Neutrophil (primary cell): ENCODE data around the gene NUDT16L1.

Experiments
- H3K27ac ChIP-seq: fragments of 200-600 bp; sonication (generic); 2 replicates; pipeline ENCODE4 v1.5.1; 2016; ENCODE audit warnings: mild to moderate bottlenecking, moderate library complexity
- H3K27me3 ChIP-seq: fragments of 200-600 bp; sonication (generic); 2 replicates; pipeline ENCODE4 v1.6.0; 2016; ENCODE audit warnings: mild to moderate bottlenecking
- H3K36me3 ChIP-seq: fragments of 200-600 bp; sonication (generic); 2 replicates; pipeline ENCODE4 v1.5.1; 2017
- H3K4me1 ChIP-seq, 2 experiments: fragments of 200-600 bp in 1 of 2; sonication (generic) in 1 of 2; 1 replicate in 1 of 2; 2 replicates in 1 of 2; pipeline versions ENCODE4 v1.5.1 to v1.6.1; 2013 to 2016; ENCODE audit warnings: low read depth in 1 of 2, low read length in 1 of 2, mild to moderate bottlenecking in 1 of 2, moderate library complexity in 1 of 2; ENCODE audit not compliant: control insufficient read depth in 1 of 2, insufficient read depth in 1 of 2
- H3K4me3 ChIP-seq, 2 experiments: fragments of 200-600 bp in 1 of 2; sonication (generic) in 1 of 2; 1 replicate in 1 of 2; 2 replicates in 1 of 2; pipeline ENCODE4 v1.5.1; 2013 to 2016; ENCODE audit warnings: low read depth in 1 of 2, low read length in 1 of 2, mild to moderate bottlenecking in 1 of 2, moderate library complexity in 1 of 2
- H3K9me3 ChIP-seq: fragments of 200-600 bp; sonication (generic); 2 replicates; pipeline ENCODE4 v1.5.1; 2016
- TF ChIP-seq, protein P1 (sequence below): fragments of 200-600 bp; sonication (generic); IDR thresholded peaks from 2 replicates; pipeline ENCODE4 v1.5.1; 2016; ENCODE audit warnings: antibody characterized with exemption

Gene NUDT16L1

DNA sequence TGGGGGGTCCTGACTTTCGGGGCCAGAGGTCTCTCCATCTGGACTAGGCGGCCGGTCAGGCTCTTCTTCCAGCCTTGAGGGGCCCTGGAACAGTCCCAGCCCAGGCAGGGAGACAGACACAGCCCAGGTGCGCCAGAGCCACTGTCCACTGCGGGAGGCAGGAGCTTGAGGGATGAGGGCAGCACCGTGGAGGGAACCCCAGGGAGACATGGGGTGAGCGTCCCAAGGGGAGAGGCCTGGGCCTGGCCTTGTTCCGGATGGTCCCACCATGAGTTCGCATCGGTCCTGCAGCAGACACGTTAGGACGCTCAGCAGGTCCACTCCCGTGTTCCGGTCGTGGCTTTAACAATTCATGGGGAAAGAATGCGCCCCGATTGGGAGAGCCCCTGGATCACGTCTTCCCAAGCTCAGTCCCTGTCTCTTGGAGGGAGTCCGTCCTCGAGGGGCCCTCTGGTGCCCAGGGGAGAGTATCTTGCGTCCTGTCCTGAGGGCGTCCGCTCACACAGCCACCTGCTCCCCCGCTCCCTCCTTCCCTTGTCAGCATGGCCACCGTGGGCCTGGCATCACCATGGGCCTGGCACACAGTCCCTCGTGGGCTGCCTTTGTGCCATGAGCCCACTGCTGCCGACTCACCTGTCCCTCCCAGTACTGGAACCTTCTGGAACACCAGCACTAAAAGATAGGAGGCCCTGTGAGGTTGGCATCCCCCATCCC lies 6.7 kb upstream of the NUDT16L1 start:
- TF ChIP-seq, protein P1, sequence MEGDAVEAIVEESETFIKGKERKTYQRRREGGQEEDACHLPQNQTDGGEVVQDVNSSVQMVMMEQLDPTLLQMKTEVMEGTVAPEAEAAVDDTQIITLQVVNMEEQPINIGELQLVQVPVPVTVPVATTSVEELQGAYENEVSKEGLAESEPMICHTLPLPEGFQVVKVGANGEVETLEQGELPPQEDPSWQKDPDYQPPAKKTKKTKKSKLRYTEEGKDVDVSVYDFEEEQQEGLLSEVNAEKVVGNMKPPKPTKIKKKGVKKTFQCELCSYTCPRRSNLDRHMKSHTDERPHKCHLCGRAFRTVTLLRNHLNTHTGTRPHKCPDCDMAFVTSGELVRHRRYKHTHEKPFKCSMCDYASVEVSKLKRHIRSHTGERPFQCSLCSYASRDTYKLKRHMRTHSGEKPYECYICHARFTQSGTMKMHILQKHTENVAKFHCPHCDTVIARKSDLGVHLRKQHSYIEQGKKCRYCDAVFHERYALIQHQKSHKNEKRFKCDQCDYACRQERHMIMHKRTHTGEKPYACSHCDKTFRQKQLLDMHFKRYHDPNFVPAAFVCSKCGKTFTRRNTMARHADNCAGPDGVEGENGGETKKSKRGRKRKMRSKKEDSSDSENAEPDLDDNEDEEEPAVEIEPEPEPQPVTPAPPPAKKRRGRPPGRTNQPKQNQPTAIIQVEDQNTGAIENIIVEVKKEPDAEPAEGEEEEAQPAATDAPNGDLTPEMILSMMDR, result no peak
- H3K36me3 ChIP-seq, result peaks cover 92% of the 10 kb centered on the region
- no peak overlapping the region for H3K4me3 ChIP-seq
- no peaks in the 10 kb centered on the region for H3K9me3 ChIP-seq
- H3K27ac ChIP-seq, result no peak overlapping the region
- no peaks in the 10 kb centered on the region for H3K27me3 ChIP-seq
- H3K4me1 ChIP-seq, result peaks cover 15 to 19% of the 10 kb centered on the region in 2 experiments

DNA sequence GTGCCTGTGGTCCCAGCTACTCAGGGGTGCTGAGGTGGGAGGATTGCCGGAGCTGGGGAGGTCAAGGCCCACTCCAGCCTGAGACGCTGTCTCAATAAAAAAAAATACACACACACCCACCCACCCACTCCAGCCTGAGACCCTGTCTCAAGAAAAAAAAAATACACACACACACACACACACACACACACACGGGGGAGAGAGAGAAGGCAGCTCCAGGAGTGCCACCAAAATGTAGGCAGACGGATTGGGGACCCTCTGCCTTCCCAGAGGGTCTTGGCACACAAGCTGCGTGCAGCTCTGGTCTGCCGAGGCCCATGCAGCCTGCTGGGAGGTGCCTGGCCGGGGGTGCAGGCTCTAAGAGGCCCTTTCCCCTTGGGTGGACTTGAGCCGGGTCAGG lies 5.9 kb upstream of the NUDT16L1 start:
- H3K36me3 ChIP-seq, result peaks cover 85% of the 10 kb centered on the region

GRCh38 chr16:4687946-4688673 lies 5.3 kb upstream of the NUDT16L1 start:
- Histone ChIP-seq H3K4me1 (peaks cover 29 to 34% of the 10 kb centered on the region in 2 experiments), H3K36me3 (peaks cover 78% of the 10 kb centered on the region), H3K27ac (no peak overlapping the region), H3K27me3 (no peaks in the 10 kb centered on the region), H3K4me3 (no peak overlapping the region), H3K9me3 (no peaks in the 10 kb centered on the region)
- TF ChIP-seq, protein P1, result no peak

More for the DNA sequence above, 5.9 kb upstream of the NUDT16L1 start:
- no peaks in the 10 kb centered on the region for H3K27me3 ChIP-seq
- H3K27ac ChIP-seq, result no peak overlapping the region
- TF ChIP-seq, protein P1, result no peak
- H3K4me1 ChIP-seq, result peaks cover 22 to 27% of the 10 kb centered on the region in 2 experiments
- no peak overlapping the region for H3K4me3 ChIP-seq
- no peaks in the 10 kb centered on the region for H3K9me3 ChIP-seq

GRCh38 chr16:4688674-4689045 lies 4.7 kb upstream of the NUDT16L1 start:
- no peak overlapping the region for H3K4me3 ChIP-seq
- H3K4me1 ChIP-seq, result peaks cover 31 to 36% of the 10 kb centered on the region in 2 experiments
- H3K27ac ChIP-seq, result no peak overlapping the region
- peaks cover 72% of the 10 kb centered on the region for H3K36me3 ChIP-seq
- TF ChIP-seq, protein P1, result no peak
- H3K9me3 ChIP-seq, result no peaks in the 10 kb centered on the region
- no peaks in the 10 kb centered on the region for H3K27me3 ChIP-seq

DNA sequence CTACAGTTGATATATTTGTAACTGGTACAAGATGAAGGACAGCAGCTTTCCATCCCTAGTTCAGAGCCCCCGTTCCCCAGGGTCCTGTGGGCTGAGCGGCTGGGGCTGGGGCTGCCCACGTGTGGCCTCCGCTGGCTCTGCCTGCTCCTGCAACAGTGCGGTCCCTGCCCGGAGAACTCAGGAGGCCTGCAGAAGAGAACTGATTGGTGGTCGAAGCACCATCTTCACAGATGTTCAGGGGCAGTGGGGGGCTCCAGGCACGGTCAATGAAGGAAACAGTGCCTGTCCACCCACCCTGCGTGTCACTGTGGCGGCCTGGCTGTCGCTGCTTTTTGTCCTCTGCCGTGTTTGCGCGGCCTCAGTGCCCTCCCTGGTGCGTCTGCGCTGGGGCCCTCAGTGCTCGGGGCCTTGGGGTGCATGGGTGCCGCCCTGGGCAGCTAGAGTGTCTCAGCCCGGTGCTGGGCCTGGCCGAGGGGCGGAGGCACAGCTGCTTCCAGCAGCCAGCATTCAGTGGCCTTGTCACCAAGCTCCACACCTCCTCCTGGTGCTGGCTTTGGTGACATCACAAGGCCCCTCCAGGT lies 4.2 kb upstream of the NUDT16L1 start:
- Histone ChIP-seq H3K4me1 (peaks cover 31 to 38% of the 10 kb centered on the region in 2 experiments), H3K4me3 (no peak overlapping the region), H3K27ac (no peak overlapping the region), H3K27me3 (no peaks in the 10 kb centered on the region), H3K9me3 (no peaks in the 10 kb centered on the region), H3K36me3 (peaks cover 67% of the 10 kb centered on the region)
- TF ChIP-seq, protein P1, result no peak
